ENCODE data around the gene HPN. TPM values are rescaled to one million over a fixed set of nuclear protein-coding genes. Genes with fewer than 3 reads are reported as not detected.
A peak's percentile ranks its signal among the peaks of the same experiment; 100 is the strongest.

Gene HPN
- total and polyA plus RNA-seq, 2 of the 13 experiments (the other 11 are each of a cell fraction or from before 2014, with no cell fraction given), result 46.7 to 261 TPM

DNA sequence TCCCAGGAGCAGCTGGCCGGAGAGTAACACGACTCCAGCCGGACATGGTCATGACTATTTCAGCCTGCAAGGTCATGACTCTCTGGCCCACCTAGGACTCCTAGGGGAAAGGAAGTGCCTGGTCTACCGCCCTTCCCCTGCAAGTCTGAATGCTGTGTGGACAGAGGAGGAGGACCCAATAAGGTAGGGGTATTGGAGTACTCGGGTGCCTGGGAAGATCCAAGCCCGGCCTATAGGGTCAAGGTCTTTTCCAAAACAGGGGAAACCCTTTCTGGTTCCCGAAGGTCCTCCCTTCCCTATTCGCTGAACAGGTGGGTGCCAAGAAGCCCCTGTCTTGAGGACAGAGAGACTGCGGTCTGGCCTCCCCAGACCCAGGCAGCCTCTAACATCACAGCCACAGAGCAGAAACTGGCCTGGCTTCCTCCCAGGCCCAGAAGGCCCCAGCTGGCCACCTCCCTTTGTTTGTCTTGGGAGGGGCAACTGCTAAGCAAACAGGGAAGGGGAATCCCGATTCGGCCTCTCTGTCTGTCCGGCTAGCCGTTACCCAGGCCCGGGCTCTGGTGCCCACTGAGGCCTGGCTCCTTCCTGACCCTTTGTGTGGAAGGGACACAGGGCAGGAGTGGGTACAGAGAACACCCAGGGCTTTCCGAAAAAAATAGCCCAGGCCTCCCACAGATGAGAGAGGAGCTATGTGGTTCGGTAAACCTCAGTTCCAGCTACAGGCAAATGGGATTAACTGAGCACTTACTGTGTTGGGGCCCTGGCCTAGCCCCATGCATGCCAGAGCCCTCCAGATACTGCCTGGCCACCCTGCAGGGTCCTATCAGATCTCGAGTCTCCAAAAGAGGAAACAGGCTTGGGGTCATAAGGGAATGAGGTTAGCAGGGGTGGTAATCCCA lies 46.6 kb upstream of the HPN start (continued):
- no peak; the same call in 1 of the 2 replicates for TF ChIP-seq ZMAT3 (CRISPR knock-in tag; conservative IDR thresholded peaks at IDR 0.05)
- peak; percentile 89 for TF ChIP-seq SAP130 (CRISPR knock-in tag; IDR thresholded peaks at IDR 0.05; ENCODE audit: low read depth)
- no peak; the same call in 1 of the 2 replicates for TF ChIP-seq NFIC (IDR thresholded peaks at IDR 0.05; ENCODE audit: low read length)
- peak; percentile 46; the same call in 1 of the 2 replicates for TF ChIP-seq CBX5 (CRISPR knock-in tag; IDR thresholded peaks at IDR 0.05; ENCODE audit: borderline replicate concordance)
- TF ChIP-seq ATF1 (CRISPR knock-in tag; IDR thresholded peaks at IDR 0.05), result no peak
- TF ChIP-seq SKI (IDR thresholded peaks at IDR 0.05; ENCODE audit: partially characterized antibody), result peak; percentile 86
- TF ChIP-seq, protein P1, sequence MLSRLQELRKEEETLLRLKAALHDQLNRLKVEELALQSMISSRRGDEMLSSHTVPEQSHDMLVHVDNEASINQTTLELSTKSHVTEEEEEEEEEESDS (CRISPR knock-in tag; IDR thresholded peaks at IDR 0.05; ENCODE audit: borderline replicate concordance), result 0 out of 2 replicates have a peak, but pooled peaks have one; percentile 31
- TF ChIP-seq HMGA1 (CRISPR knock-in tag; conservative IDR thresholded peaks at IDR 0.05), result no peak
- TF ChIP-seq EP300 (IDR thresholded peaks at IDR 0.05; ENCODE audit: low read depth in 2 of 2, low read length in 2 of 2), result peak in 1 of 2 experiments; percentile 77; a peak in 2 of 4 replicates
- peak; percentile 77 for TF ChIP-seq EP300 (CRISPR knock-in tag; IDR thresholded peaks at IDR 0.05; ENCODE audit: borderline replicate concordance)
- TF ChIP-seq ZNF124 (CRISPR knock-in tag; IDR thresholded peaks at IDR 0.05), result peak; percentile 59; the same call in 1 of the 2 replicates
- TF ChIP-seq, protein P2, sequence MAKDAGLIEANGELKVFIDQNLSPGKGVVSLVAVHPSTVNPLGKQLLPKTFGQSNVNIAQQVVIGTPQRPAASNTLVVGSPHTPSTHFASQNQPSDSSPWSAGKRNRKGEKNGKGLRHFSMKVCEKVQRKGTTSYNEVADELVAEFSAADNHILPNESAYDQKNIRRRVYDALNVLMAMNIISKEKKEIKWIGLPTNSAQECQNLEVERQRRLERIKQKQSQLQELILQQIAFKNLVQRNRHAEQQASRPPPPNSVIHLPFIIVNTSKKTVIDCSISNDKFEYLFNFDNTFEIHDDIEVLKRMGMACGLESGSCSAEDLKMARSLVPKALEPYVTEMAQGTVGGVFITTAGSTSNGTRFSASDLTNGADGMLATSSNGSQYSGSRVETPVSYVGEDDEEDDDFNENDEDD (CRISPR knock-in tag; IDR thresholded peaks at IDR 0.05; ENCODE audit: borderline replicate concordance), result no peak
- TF ChIP-seq, protein P3, sequence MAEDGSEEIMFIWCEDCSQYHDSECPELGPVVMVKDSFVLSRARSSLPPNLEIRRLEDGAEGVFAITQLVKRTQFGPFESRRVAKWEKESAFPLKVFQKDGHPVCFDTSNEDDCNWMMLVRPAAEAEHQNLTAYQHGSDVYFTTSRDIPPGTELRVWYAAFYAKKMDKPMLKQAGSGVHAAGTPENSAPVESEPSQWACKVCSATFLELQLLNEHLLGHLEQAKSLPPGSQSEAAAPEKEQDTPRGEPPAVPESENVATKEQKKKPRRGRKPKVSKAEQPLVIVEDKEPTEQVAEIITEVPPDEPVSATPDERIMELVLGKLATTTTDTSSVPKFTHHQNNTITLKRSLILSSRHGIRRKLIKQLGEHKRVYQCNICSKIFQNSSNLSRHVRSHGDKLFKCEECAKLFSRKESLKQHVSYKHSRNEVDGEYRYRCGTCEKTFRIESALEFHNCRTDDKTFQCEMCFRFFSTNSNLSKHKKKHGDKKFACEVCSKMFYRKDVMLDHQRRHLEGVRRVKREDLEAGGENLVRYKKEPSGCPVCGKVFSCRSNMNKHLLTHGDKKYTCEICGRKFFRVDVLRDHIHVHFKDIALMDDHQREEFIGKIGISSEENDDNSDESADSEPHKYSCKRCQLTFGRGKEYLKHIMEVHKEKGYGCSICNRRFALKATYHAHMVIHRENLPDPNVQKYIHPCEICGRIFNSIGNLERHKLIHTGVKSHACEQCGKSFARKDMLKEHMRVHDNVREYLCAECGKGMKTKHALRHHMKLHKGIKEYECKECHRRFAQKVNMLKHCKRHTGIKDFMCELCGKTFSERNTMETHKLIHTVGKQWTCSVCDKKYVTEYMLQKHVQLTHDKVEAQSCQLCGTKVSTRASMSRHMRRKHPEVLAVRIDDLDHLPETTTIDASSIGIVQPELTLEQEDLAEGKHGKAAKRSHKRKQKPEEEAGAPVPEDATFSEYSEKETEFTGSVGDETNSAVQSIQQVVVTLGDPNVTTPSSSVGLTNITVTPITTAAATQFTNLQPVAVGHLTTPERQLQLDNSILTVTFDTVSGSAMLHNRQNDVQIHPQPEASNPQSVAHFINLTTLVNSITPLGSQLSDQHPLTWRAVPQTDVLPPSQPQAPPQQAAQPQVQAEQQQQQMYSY (CRISPR knock-in tag; IDR thresholded peaks at IDR 0.05), result peak; percentile 34; the same call in 1 of the 2 replicates
- TF ChIP-seq SOX6 (IDR thresholded peaks at IDR 0.05), result no peak
- peak; percentile 86 for TF ChIP-seq SOX6 (CRISPR knock-in tag; IDR thresholded peaks at IDR 0.05)
- TF ChIP-seq HDAC2 (CRISPR knock-in tag; IDR thresholded peaks at IDR 0.05), result peak; percentile 91
- no peak for TF ChIP-seq PCBP2 (optimal IDR thresholded peaks at IDR 0.05; ENCODE audit: low read depth, low read length, poor library complexity, severe bottlenecking)
- TF ChIP-seq, protein P4, sequence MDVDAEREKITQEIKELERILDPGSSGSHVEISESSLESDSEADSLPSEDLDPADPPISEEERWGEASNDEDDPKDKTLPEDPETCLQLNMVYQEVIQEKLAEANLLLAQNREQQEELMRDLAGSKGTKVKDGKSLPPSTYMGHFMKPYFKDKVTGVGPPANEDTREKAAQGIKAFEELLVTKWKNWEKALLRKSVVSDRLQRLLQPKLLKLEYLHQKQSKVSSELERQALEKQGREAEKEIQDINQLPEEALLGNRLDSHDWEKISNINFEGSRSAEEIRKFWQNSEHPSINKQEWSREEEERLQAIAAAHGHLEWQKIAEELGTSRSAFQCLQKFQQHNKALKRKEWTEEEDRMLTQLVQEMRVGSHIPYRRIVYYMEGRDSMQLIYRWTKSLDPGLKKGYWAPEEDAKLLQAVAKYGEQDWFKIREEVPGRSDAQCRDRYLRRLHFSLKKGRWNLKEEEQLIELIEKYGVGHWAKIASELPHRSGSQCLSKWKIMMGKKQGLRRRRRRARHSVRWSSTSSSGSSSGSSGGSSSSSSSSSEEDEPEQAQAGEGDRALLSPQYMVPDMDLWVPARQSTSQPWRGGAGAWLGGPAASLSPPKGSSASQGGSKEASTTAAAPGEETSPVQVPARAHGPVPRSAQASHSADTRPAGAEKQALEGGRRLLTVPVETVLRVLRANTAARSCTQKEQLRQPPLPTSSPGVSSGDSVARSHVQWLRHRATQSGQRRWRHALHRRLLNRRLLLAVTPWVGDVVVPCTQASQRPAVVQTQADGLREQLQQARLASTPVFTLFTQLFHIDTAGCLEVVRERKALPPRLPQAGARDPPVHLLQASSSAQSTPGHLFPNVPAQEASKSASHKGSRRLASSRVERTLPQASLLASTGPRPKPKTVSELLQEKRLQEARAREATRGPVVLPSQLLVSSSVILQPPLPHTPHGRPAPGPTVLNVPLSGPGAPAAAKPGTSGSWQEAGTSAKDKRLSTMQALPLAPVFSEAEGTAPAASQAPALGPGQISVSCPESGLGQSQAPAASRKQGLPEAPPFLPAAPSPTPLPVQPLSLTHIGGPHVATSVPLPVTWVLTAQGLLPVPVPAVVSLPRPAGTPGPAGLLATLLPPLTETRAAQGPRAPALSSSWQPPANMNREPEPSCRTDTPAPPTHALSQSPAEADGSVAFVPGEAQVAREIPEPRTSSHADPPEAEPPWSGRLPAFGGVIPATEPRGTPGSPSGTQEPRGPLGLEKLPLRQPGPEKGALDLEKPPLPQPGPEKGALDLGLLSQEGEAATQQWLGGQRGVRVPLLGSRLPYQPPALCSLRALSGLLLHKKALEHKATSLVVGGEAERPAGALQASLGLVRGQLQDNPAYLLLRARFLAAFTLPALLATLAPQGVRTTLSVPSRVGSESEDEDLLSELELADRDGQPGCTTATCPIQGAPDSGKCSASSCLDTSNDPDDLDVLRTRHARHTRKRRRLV (CRISPR knock-in tag; IDR thresholded peaks at IDR 0.05), result no peak
- TF ChIP-seq ZNF816 (CRISPR knock-in tag; IDR thresholded peaks at IDR 0.05; ENCODE audit: borderline replicate concordance), result no peak
